Measurements from ENCODE around the gene MAGI1. TPM values are rescaled to one million over a fixed set of nuclear protein-coding genes. Genes with fewer than 3 reads are reported as not detected.
"Not testable (repeated sequence)": the region's sequence is repeated elsewhere in the genome, so short reads cannot be mapped to it uniquely, and the experiment has no call there.

The MAGI1 gene
- total and polyA plus RNA-seq, 7 donors, result 10.2 to 54.0 (median 29.8) TPM

DNA sequence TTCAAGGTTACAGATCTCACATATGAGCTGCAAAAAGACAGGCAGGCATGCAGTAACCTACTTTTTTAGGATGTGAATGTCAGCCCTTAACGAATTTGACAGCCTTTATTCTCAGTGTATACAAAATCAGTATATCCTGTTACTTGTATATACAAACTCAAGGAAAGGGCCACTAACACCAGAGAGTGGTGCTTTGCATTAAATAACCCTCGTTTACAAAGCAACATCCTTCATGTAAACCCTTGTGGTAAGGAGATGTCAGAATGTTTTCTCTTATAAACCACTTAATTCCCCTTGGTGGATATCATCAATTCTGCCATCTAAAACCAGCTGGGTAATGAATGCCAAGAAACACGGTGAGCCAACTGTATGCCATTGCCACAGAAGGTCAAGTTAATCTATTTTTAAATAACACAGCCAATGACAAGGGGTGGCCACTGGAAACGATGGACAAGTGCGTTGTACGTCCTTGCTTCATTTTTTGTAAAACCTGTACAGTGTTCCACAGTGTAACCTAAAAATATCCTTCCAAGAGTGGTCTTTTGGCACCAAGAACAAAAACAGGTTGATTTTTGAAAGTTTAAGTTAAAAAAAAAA is 7.5 kb downstream of the MAGI1 start:
- Histone ChIP-seq H3K36me3 (no peaks in the 10 kb centered on the region), H3K27me3 (no peaks in the 10 kb centered on the region), H3K27ac (no peak overlapping the region), H3K9me3 (no peaks in the 10 kb centered on the region), H3K4me3 (no peak overlapping the region), H3K4me1 (peaks cover 0 to 12% (median 8%) of the 10 kb centered on the region in 4 donors)
- 76 to 83% methylated on average over 6 of the region's 6 CpGs for WGBS, 2 donors
- DNase-seq, result no peak
- TF ChIP-seq, protein P1, sequence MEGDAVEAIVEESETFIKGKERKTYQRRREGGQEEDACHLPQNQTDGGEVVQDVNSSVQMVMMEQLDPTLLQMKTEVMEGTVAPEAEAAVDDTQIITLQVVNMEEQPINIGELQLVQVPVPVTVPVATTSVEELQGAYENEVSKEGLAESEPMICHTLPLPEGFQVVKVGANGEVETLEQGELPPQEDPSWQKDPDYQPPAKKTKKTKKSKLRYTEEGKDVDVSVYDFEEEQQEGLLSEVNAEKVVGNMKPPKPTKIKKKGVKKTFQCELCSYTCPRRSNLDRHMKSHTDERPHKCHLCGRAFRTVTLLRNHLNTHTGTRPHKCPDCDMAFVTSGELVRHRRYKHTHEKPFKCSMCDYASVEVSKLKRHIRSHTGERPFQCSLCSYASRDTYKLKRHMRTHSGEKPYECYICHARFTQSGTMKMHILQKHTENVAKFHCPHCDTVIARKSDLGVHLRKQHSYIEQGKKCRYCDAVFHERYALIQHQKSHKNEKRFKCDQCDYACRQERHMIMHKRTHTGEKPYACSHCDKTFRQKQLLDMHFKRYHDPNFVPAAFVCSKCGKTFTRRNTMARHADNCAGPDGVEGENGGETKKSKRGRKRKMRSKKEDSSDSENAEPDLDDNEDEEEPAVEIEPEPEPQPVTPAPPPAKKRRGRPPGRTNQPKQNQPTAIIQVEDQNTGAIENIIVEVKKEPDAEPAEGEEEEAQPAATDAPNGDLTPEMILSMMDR (IDR thresholded peaks at IDR 0.05), result no peak
- TF ChIP-seq POLR2AphosphoS5 (IDR thresholded peaks at IDR 0.05), result no peak
- TF ChIP-seq EP300 (IDR thresholded peaks at IDR 0.05), result no peak
- no peak for TF ChIP-seq POLR2A (IDR thresholded peaks at IDR 0.05)
- intact Hi-C loops (cut with DNase I), result loop anchor here (10.0 kb wide), 1 partner anchor 136 kb away; no protein-coding TSS in a partner anchor

GRCh38 chr3:66029443-66029842 is 9.3 kb downstream of the MAGI1 start:
- Histone ChIP-seq H3K9me3 (no peaks in the 10 kb centered on the region), H3K27me3 (no peaks in the 10 kb centered on the region), H3K4me3 (no peak overlapping the region), H3K27ac (no peak overlapping the region), H3K4me1 (no peaks in the 10 kb centered on the region), H3K36me3 (no peaks in the 10 kb centered on the region)
- intact Hi-C loops (cut with DNase I), result no loop called here
- TF ChIP-seq EP300 (IDR thresholded peaks at IDR 0.05) (no peak), POLR2AphosphoS5 (IDR thresholded peaks at IDR 0.05) (no peak), POLR2A (IDR thresholded peaks at IDR 0.05) (no peak)
- TF ChIP-seq, protein P1 (IDR thresholded peaks at IDR 0.05), result no peak
- DNase-seq, result no peak

- H3K27me3 ChIP-seq, result no peaks in the 10 kb centered on the region
- intact Hi-C loops (cut with DNase I), result no loop called here
- H3K9me3 ChIP-seq, result no peaks in the 10 kb centered on the region
- 33 to 60% methylated on average over 5 of the region's 5 CpGs for WGBS, 2 donors
- H3K36me3 ChIP-seq, result no peaks in the 10 kb centered on the region
- no peak for DNase-seq
- no peak for TF ChIP-seq POLR2AphosphoS5 (IDR thresholded peaks at IDR 0.05)
- TF ChIP-seq, protein P1 (IDR thresholded peaks at IDR 0.05), result no peak
- no peak for TF ChIP-seq EP300 (IDR thresholded peaks at IDR 0.05)
- no peak for TF ChIP-seq POLR2A (IDR thresholded peaks at IDR 0.05)
- no peaks in the 10 kb centered on the region for H3K4me1 ChIP-seq
- no peak overlapping the region for H3K4me3 ChIP-seq
- no peak overlapping the region for H3K27ac ChIP-seq
Measured at GRCh38 chr3:66029014-66029413, 9.7 kb downstream of the MAGI1 start.

DNA sequence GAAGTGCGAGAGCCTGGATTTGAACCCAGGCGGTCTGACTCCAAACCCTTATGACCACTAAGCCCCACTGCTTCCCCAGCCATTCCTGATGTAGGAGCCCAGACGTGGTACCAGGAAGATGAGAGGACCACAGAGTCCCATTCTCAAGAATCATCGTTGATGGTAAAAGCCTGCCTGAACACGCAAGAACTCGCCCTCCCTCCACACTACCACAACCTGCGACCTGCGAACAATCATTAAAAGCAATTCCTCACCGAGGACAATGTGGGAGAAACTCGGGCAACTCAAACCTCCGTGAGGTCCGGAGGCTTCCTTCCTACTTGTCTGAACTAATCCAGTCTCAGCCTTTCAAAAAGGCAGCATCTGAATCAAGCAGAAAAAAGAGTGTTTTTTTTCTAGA is 10.3 kb downstream of the MAGI1 start:
- TF ChIP-seq, protein P1 (IDR thresholded peaks at IDR 0.05), result no peak
- TF ChIP-seq EP300 (IDR thresholded peaks at IDR 0.05) (no peak), POLR2AphosphoS5 (IDR thresholded peaks at IDR 0.05) (no peak), POLR2A (IDR thresholded peaks at IDR 0.05) (no peak)
- DNase-seq, result no peak
- no peaks in the 10 kb centered on the region for H3K27me3 ChIP-seq
- no peaks in the 10 kb centered on the region for H3K36me3 ChIP-seq
- no peak overlapping the region for H3K27ac ChIP-seq
- intact Hi-C loops (cut with DNase I), result no loop called here
- no peaks in the 10 kb centered on the region for H3K4me1 ChIP-seq
- H3K9me3 ChIP-seq, result no peaks in the 10 kb centered on the region
- no peak overlapping the region for H3K4me3 ChIP-seq
- WGBS, 2 donors, result 83 to 91% methylated on average over 12 of the region's 12 CpGs

DNA sequence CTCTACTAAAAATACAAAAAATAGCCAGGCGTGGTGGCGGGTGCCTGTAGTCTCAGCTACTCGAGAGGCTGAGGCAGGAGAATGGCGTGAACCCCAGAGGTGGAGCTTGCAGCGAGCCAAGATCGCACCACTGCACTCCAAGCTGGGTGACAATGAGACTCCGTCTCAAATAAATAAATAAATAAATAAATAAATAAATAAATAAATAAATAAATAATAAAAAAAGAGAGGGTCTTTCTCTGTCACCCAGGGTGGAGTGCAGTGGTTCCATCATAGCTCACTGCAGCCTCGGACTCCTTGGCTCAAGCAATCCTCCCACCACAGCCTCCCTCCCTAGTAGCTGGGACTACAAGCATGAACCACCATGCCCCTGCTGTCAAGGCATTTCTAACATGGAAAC is 11.6 kb downstream of the MAGI1 start:
- H3K27me3 ChIP-seq; H3K4me3 ChIP-seq; H3K27ac ChIP-seq; H3K4me1 ChIP-seq; DNase-seq; H3K9me3 ChIP-seq; intact Hi-C loops (cut with DNase I); H3K36me3 ChIP-seq: not testable (repeated sequence)
- WGBS, 2 donors, result 95 to 97% methylated on average over 8 of the region's 8 CpGs
